Keratinocyte (primary cell): ENCODE results near the gene INPP4B. TPM values are rescaled to one million over a fixed set of nuclear protein-coding genes. Genes with fewer than 3 reads are reported as not detected.
A peak's percentile ranks its signal among the peaks of the same experiment; 100 is the strongest.

ENCODE experiments used
- DNase-seq: peaks from one replicate; pipeline ENCODE4 v3.0.0-alpha.2; 2011; ENCODE audit warnings: low read depth, missing footprints, low spot score
- FAIRE-seq: peaks from 2 replicates; lab custom pipeline; 2011; peaks lifted over from hg19 to GRCh38; lab: Jason Lieb, UNC
- H2AFZ ChIP-seq: 2 replicates; pipeline ENCODE4 v1.6.0; 2012; ENCODE audit warnings: low read length, control low read depth, inconsistent platforms; ENCODE audit not compliant: control insufficient read depth
- H3K27ac ChIP-seq: 2 replicates; pipeline ENCODE4 v1.5.1; 2011; ENCODE audit warnings: low read length; ENCODE audit not compliant: control insufficient read depth, insufficient read depth
- H3K27me3 ChIP-seq: 3 replicates; pipeline ENCODE4 v1.6.0; 2011; ENCODE audit warnings: low read length; ENCODE audit not compliant: control insufficient read depth, insufficient read depth; ENCODE audit errors: extremely low read depth
- H3K36me3 ChIP-seq, 2 experiments: 2 replicates in 1 of 2; 3 replicates in 1 of 2; pipeline ENCODE4 v1.5.1; 2011; ENCODE audit warnings: low read length in 2 of 2, mild to moderate bottlenecking in 1 of 2; ENCODE audit not compliant: control insufficient read depth in 2 of 2, insufficient read depth in 2 of 2; ENCODE audit errors: extremely low read depth in 1 of 2
- H3K4me1 ChIP-seq: 3 replicates; pipeline ENCODE4 v1.5.1; 2011; ENCODE audit warnings: low read length; ENCODE audit not compliant: control insufficient read depth, insufficient read depth; ENCODE audit errors: extremely low read depth
- H3K4me2 ChIP-seq: 3 replicates; pipeline ENCODE4 v1.6.0; 2011; ENCODE audit warnings: low read depth, low read length; ENCODE audit not compliant: control insufficient read depth, insufficient read depth; ENCODE audit errors: extremely low read depth
- H3K4me3 ChIP-seq, 3 experiments: fragments of 200-600 bp in 1 of 3; sonication (generic) in 1 of 3; 2 replicates in 2 of 3; 3 replicates in 1 of 3; pipeline ENCODE4 v1.5.1; 2011 to 2016; ENCODE audit warnings: low read length in 3 of 3, mild to moderate bottlenecking in 3 of 3, control low read depth in 2 of 3, inconsistent platforms in 1 of 3, low read depth in 1 of 3, mixed read lengths in 1 of 3, mixed run types in 1 of 3, moderate library complexity in 1 of 3; ENCODE audit not compliant: control insufficient read depth in 2 of 3, insufficient read depth in 2 of 3; ENCODE audit errors: extremely low read depth in 1 of 3
- H3K79me2 ChIP-seq: 2 replicates; pipeline ENCODE4 v1.6.0; 2012; ENCODE audit warnings: low read length; ENCODE audit not compliant: control insufficient read depth, insufficient read depth
- H3K9ac ChIP-seq: 3 replicates; pipeline ENCODE4 v1.6.0; 2011; ENCODE audit warnings: low read length; ENCODE audit not compliant: control insufficient read depth, insufficient read depth; ENCODE audit errors: extremely low read depth
- H3K9me1 ChIP-seq: 3 replicates; pipeline ENCODE4 v1.6.0; 2011; ENCODE audit warnings: low read length; ENCODE audit not compliant: control insufficient read depth, insufficient read depth; ENCODE audit errors: extremely low read depth
- H3K9me3 ChIP-seq: 2 replicates; pipeline ENCODE4 v1.5.1; 2012; ENCODE audit warnings: low read depth, low read length; ENCODE audit not compliant: control insufficient read depth
- H4K20me1 ChIP-seq: 3 replicates; pipeline ENCODE4 v1.6.0; 2011; ENCODE audit warnings: low read length; ENCODE audit not compliant: control insufficient read depth, insufficient read depth; ENCODE audit errors: extremely low read depth
- CTCF ChIP-seq, 3 experiments: IDR thresholded peaks in 1 of 3; conservative IDR thresholded peaks in 1 of 3; optimal IDR thresholded peaks in 1 of 3; 2 replicates in 2 of 3; 3 replicates in 1 of 3; pipeline versions ENCODE3 to v1.5.1; 2011; ENCODE audit warnings: low read length in 3 of 3, mild to moderate bottlenecking in 3 of 3, moderate library complexity in 2 of 3, control low read depth in 1 of 3, inconsistent platforms in 1 of 3; ENCODE audit not compliant: insufficient read depth in 2 of 3; ENCODE audit errors: extremely low read depth in 1 of 3
- EZH2 ChIP-seq: IDR thresholded peaks from one replicate; pipeline ENCODE4 v1.6.1; 2012; ENCODE audit warnings: inconsistent platforms, mild to moderate bottlenecking, low read length, moderate library complexity
- dilution Hi-C: fragments of 300-500 bp; cut with MboI; formaldehyde crosslinking; loops from one replicate; pipeline ENCODE4 v1.7.0; 2020; ENCODE audit warnings: low sequenced_read_pairs; ENCODE audit not compliant: extremely low pct_ligation_motif_present
- polyA plus RNA-seq, 5 experiments: library from polyadenylated mRNA; depleted of rRNA in 3 of 5; stranded (reverse) in 3 of 5; stranded (forward) in 1 of 5; unstranded in 1 of 5; fragments of >200 nt; gene quantifications; 1 replicate in 1 of 5; 2 replicates in 3 of 5; 3 replicates in 1 of 5; pipeline versions ENCODE4 v1.2.1 to v1.2.3, GENCODE V29; 2011 to 2012; ENCODE audit warnings: missing spikeins in 2 of 5, low read depth in 1 of 5, low replicate concordance in 1 of 5

Gene INPP4B
- polyA plus RNA-seq, 1 donor (not counting 4 experiments of a cell fraction or from before 2014, with no cell fraction given): 50.2 TPM

GRCh38 chr4:142725886-142726285, 120.2 kb downstream of the INPP4B start:
- H4K20me1 ChIP-seq: no peaks in the 10 kb centered on the region
- no peak for FAIRE-seq
- TF ChIP-seq CTCF (optimal IDR thresholded peaks at IDR 0.05 in 1 of 3, IDR thresholded peaks at IDR 0.05 in 1 of 3, conservative IDR thresholded peaks at IDR 0.05 in 1 of 3; ENCODE audit: extremely low read depth in 1 of 3, insufficient read depth in 2 of 3, low read length in 3 of 3) (no peak), EZH2 (no peak)
- peak overlapping the region; percentile 15 for H2AFZ ChIP-seq
- peaks cover 9% of the 10 kb centered on the region for H3K4me1 ChIP-seq
- H3K27ac ChIP-seq: no peak overlapping the region
- no peaks in the 10 kb centered on the region for H3K27me3 ChIP-seq
- H3K4me2 ChIP-seq: no peak overlapping the region
- H3K9ac ChIP-seq: no peak overlapping the region
- no peak overlapping the region for H3K4me3 ChIP-seq
- DNase-seq: no peak
- H3K9me3 ChIP-seq: no peaks in the 10 kb centered on the region
- no peaks in the 10 kb centered on the region for H3K79me2 ChIP-seq
- no peaks in the 10 kb centered on the region for H3K9me1 ChIP-seq
- dilution Hi-C loops: no loop called here
- H3K36me3 ChIP-seq: no peaks in the 10 kb centered on the region

DNA sequence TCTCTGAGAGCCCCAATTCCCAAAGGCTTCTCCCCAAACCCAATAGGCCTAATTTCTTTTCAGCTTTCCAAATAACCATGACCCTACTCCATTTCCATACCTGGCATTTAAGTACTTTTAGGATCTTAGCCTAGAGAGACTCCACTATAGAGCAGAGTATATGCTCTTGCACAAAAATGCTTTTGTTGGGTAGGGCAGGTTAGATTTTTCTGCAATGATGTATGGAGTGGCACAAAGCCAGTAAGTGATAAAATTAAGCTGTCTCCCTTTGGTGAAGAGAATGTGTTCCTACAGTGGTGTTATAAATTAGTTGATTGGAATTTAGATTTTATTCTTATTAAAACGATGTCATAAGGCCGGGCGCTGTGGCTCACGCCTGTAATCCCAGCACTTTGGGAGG, 124.9 kb downstream of the INPP4B start:
- Histone ChIP-seq H3K4me2 (peak overlapping the region; percentile 73), H3K9ac (peak overlapping the region; percentile 57), H3K9me3 (no peaks in the 10 kb centered on the region), H3K4me3 (peak overlapping the region in 2 of 3 experiments; percentile 11 to 50), H2AFZ (peak overlapping the region; percentile 44), H3K9me1 (no peaks in the 10 kb centered on the region), H4K20me1 (no peaks in the 10 kb centered on the region), H3K27me3 (no peaks in the 10 kb centered on the region), H3K4me1 (peaks cover 25% of the 10 kb centered on the region), H3K36me3 (no peaks in the 10 kb centered on the region), H3K79me2 (no peaks in the 10 kb centered on the region), H3K27ac (peak overlapping the region; percentile 82)
- DNase-seq (peak; percentile 70), FAIRE-seq (peak; percentile 78)
- TF ChIP-seq EZH2 (no peak), CTCF (optimal IDR thresholded peaks at IDR 0.05 in 1 of 3, IDR thresholded peaks at IDR 0.05 in 1 of 3, conservative IDR thresholded peaks at IDR 0.05 in 1 of 3; ENCODE audit: extremely low read depth in 1 of 3, insufficient read depth in 2 of 3, low read length in 3 of 3) (no peak)
- dilution Hi-C loops: loop anchor here (5.0 kb wide), 1 partner anchor 41 kb away; no protein-coding TSS in a partner anchor
